ENCODE measurements around the gene KCNJ6. TPM values are rescaled to one million over a fixed set of nuclear protein-coding genes. Genes with fewer than 3 reads are reported as not detected.

The KCNJ6 gene
- total and polyA plus RNA-seq, 9 of the 15 experiments (the other 6 are each of a cell fraction or from before 2014, with no cell fraction given): 0.06 to 0.21 (median 0.13) TPM; not detected in 1

DNA sequence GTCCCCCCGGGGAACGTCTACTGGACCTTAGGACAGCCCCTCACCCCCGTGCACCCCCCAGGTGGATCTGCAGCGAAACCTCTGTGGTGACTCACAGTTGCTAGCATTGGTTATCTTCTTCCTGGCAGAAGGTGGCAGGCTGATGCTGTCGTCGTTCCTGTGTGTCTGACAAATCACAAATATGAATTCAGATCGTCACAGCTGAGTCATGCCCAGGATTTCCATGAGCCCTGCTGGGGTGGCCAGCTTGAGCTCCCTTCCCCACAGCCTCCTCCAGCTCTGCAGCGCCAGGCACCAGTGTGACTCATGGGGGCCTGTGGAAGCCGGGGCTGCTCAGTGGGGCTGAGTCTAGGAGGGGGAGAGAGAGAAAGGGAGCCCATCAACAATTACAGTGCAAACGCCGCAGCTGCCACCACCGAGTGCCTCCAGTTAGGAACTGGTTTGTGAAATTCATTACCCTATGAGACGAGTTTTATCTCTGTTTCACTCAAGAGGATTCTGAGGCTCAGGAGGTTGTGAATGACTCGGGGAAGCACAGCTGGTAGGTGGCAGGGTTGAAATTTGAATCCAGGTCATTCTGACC lies 351.8 kb downstream of the KCNJ6 start (continued):
- TF ChIP-seq, protein P1, sequence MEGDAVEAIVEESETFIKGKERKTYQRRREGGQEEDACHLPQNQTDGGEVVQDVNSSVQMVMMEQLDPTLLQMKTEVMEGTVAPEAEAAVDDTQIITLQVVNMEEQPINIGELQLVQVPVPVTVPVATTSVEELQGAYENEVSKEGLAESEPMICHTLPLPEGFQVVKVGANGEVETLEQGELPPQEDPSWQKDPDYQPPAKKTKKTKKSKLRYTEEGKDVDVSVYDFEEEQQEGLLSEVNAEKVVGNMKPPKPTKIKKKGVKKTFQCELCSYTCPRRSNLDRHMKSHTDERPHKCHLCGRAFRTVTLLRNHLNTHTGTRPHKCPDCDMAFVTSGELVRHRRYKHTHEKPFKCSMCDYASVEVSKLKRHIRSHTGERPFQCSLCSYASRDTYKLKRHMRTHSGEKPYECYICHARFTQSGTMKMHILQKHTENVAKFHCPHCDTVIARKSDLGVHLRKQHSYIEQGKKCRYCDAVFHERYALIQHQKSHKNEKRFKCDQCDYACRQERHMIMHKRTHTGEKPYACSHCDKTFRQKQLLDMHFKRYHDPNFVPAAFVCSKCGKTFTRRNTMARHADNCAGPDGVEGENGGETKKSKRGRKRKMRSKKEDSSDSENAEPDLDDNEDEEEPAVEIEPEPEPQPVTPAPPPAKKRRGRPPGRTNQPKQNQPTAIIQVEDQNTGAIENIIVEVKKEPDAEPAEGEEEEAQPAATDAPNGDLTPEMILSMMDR (IDR thresholded peaks at IDR 0.05 in 2 of 3, conservative IDR thresholded peaks at IDR 0.05 in 1 of 3; ENCODE audit: insufficient read depth in 2 of 3, low read depth in 1 of 3, low read length in 3 of 3): peak; percentile 13 to 35 (median 13); a peak in 1 of 6 replicates
- TF ChIP-seq DNMT1 (IDR thresholded peaks at IDR 0.05) (0 out of 2 replicates have a peak, but pooled peaks have one; percentile 64), PHB2 (IDR thresholded peaks at IDR 0.05; ENCODE audit: low read depth) (no peak), ATF7 (IDR thresholded peaks at IDR 0.05) (peak; percentile 38; the same call in 1 of the 2 replicates), SRSF1 (IDR thresholded peaks at IDR 0.05; ENCODE audit: low read depth, low read length) (no peak), THRA (IDR thresholded peaks at IDR 0.05) (no peak), HDAC2 (IDR thresholded peaks at IDR 0.05) (peak; percentile 81; the same call in 1 of the 2 replicates), TAF15 (IDR thresholded peaks at IDR 0.05; ENCODE audit: low read depth, low read length) (no peak), NELFE (IDR thresholded peaks at IDR 0.05; ENCODE audit: insufficient read depth, insufficient read length) (no peak), ZNF507 (tag; conservative IDR thresholded peaks at IDR 0.05) (no peak), BRD9 (IDR thresholded peaks at IDR 0.05; ENCODE audit: low read depth, partially characterized antibody) (peak; percentile 32), ZNF274 (IDR thresholded peaks at IDR 0.05; ENCODE audit: borderline replicate concordance, low read depth, low read length) (no peak), XRCC4 (IDR thresholded peaks at IDR 0.05; ENCODE audit: extremely low read depth, insufficient read depth, insufficient read length) (no peak), WHSC1 (IDR thresholded peaks at IDR 0.05; ENCODE audit: low read length) (no peak), HCFC1 (IDR thresholded peaks at IDR 0.05; ENCODE audit: low read depth, low read length) (no peak), RBM25 (IDR thresholded peaks at IDR 0.05; ENCODE audit: low read depth, low read length, severe bottlenecking) (no peak), FOXP4 (CRISPR knock-in tag; IDR thresholded peaks at IDR 0.05; ENCODE audit: borderline replicate concordance) (no peak), CREB5 (CRISPR knock-in tag; IDR thresholded peaks at IDR 0.05) (no peak), SETDB1 (IDR thresholded peaks at IDR 0.05; ENCODE audit: low read length) (no peak), CBFA2T3 (IDR thresholded peaks at IDR 0.05) (peak; percentile 89), ZNF174 (CRISPR knock-in tag; IDR thresholded peaks at IDR 0.05) (no peak), NR3C1 (CRISPR knock-in tag; IDR thresholded peaks at IDR 0.05) (no peak), TSC22D4 (tag; IDR thresholded peaks at IDR 0.05) (no peak), ZFP36 (IDR thresholded peaks at IDR 0.05; ENCODE audit: low read depth, low read length, partially characterized antibody) (no peak)

Measured in K562 (cell line).